HEK293 (cell line): Measurements from ENCODE around the gene MRPS9.

Experiments used
- CTCF ChIA-PET: fragments of 350-600 bp; formaldehyde crosslinking; extraction: SDS; loops from one replicate; lab custom pipeline; 2021; ENCODE audit warnings: antibody characterized with exemption; lab: Yijun Ruan, JAX
- POLR2A ChIA-PET: fragments of 300-600 bp; formaldehyde crosslinking; extraction: SDS; loops from one replicate; lab custom pipeline; 2020; ENCODE audit warnings: antibody characterized with exemption, inconsistent platforms; lab: Yijun Ruan, JAX
- H3K27ac ChIP-seq: fragments of 200-500 bp; sonication (Bioruptor generic); 2 replicates; pipeline ENCODE4 v1.5.1; 2014; ENCODE audit warnings: low read depth, low read length, control low read depth, inconsistent platforms; ENCODE audit errors: extremely low read depth
- H3K36me3 ChIP-seq, 2 experiments: fragments of 200-500 bp in 1 of 2; sonication (Bioruptor generic) in 1 of 2; 1 replicate in 1 of 2; 2 replicates in 1 of 2; pipeline ENCODE4 v1.5.1; 2014 to 2017; ENCODE audit warnings: inconsistent platforms in 2 of 2, low read length in 2 of 2; ENCODE audit not compliant: control insufficient read depth in 2 of 2, insufficient read depth in 1 of 2
- H3K4me1 ChIP-seq: fragments of 200-500 bp; sonication (Bioruptor generic); 2 replicates; pipeline ENCODE4 v1.5.1; 2014; ENCODE audit warnings: mild to moderate bottlenecking, low read length, inconsistent platforms; ENCODE audit not compliant: control insufficient read depth, insufficient read depth
- H3K4me3 ChIP-seq: 2 replicates; pipeline ENCODE4 v1.5.1; 2011; ENCODE audit warnings: low read depth, mild to moderate bottlenecking, control low read depth, low read length, moderate library complexity
- H3K9me3 ChIP-seq: fragments of 200-500 bp; sonication (Bioruptor generic); 2 replicates; pipeline ENCODE4 v1.5.1; 2014; ENCODE audit warnings: low read depth, low read length, inconsistent platforms; ENCODE audit not compliant: control insufficient read depth, insufficient read depth
- ATF2 ChIP-seq: fragments of 450-650 bp; formaldehyde crosslinking; IDR thresholded peaks from 2 replicates; pipeline ENCODE4 v1.5.1; 2016; ENCODE audit warnings: missing biosample characterization, missing genetic modification characterization, low read depth
- EGR2 ChIP-seq: fragments of 450-650 bp; formaldehyde crosslinking; IDR thresholded peaks from 2 replicates; pipeline ENCODE4 v1.5.1; 2016; ENCODE audit warnings: low read depth, missing biosample characterization, missing genetic modification characterization
- HOXD13 ChIP-seq: sonication (generic); formaldehyde crosslinking; IDR thresholded peaks from 2 replicates; pipeline ENCODE4 v1.8.0; 2022; ENCODE audit warnings: missing genetic modification reagents, borderline replicate concordance
- IKZF3 ChIP-seq: fragments of 450-650 bp; IDR thresholded peaks from 2 replicates; pipeline ENCODE4 v1.5.0; 2018; ENCODE audit warnings: missing biosample characterization, mild to moderate bottlenecking, missing genetic modification characterization, moderate library complexity
- MEIS1 ChIP-seq: sonication (generic); formaldehyde crosslinking; IDR thresholded peaks from 2 replicates; pipeline ENCODE4 v1.8.1; 2022; ENCODE audit warnings: missing genetic modification reagents, mild to moderate bottlenecking, borderline replicate concordance
- PRDM4 ChIP-seq: fragments of 450-650 bp; formaldehyde crosslinking; IDR thresholded peaks from 2 replicates; pipeline ENCODE4 v1.5.1; 2017; ENCODE audit warnings: missing biosample characterization, missing genetic modification characterization
- PRDM6 ChIP-seq: fragments of 450-650 bp; formaldehyde crosslinking; IDR thresholded peaks from 2 replicates; pipeline ENCODE4 v1.5.1; 2017; ENCODE audit warnings: missing biosample characterization, missing genetic modification characterization
- REPIN1 ChIP-seq: fragments of 450-650 bp; formaldehyde crosslinking; IDR thresholded peaks from 2 replicates; pipeline ENCODE4 v1.5.1; 2017; ENCODE audit warnings: missing biosample characterization, missing genetic modification characterization, low read depth
- YY1 ChIP-seq: fragments of 450-650 bp; formaldehyde crosslinking; IDR thresholded peaks from 2 replicates; pipeline ENCODE4 v1.5.1; 2018; ENCODE audit warnings: missing biosample characterization, missing genetic modification characterization
- ZBTB48 ChIP-seq: fragments of 450-650 bp; formaldehyde crosslinking; IDR thresholded peaks from 2 replicates; pipeline ENCODE4 v1.5.1; 2016; ENCODE audit warnings: missing biosample characterization, missing genetic modification characterization
- ZBTB7A ChIP-seq: fragments of 450-650 bp; formaldehyde crosslinking; IDR thresholded peaks from 2 replicates; pipeline ENCODE4 v1.5.1; 2016; ENCODE audit warnings: low read depth, missing biosample characterization, missing genetic modification characterization
- ZNF10 ChIP-seq: fragments of 450-650 bp; formaldehyde crosslinking; IDR thresholded peaks from 2 replicates; pipeline ENCODE4 v1.5.1; 2017; ENCODE audit warnings: missing biosample characterization, missing genetic modification characterization
- ZNF112 ChIP-seq: fragments of 450-650 bp; formaldehyde crosslinking; IDR thresholded peaks from 2 replicates; pipeline ENCODE4 v1.5.0; 2017; ENCODE audit warnings: missing biosample characterization, missing genetic modification characterization
- ZNF121 ChIP-seq: fragments of 450-650 bp; formaldehyde crosslinking; IDR thresholded peaks from 2 replicates; pipeline ENCODE4 v1.5.1; 2016; ENCODE audit warnings: missing biosample characterization, missing genetic modification characterization
- ZNF132 ChIP-seq: fragments of 450-650 bp; formaldehyde crosslinking; IDR thresholded peaks from 2 replicates; pipeline ENCODE4 v1.5.1; 2017; ENCODE audit warnings: missing biosample characterization, missing genetic modification characterization, borderline replicate concordance
- ZNF174 ChIP-seq: fragments of 450-650 bp; formaldehyde crosslinking; IDR thresholded peaks from 2 replicates; pipeline ENCODE4 v1.5.0; 2017; ENCODE audit warnings: missing biosample characterization, mild to moderate bottlenecking, missing genetic modification characterization
- ZNF175 ChIP-seq: fragments of 450-650 bp; formaldehyde crosslinking; IDR thresholded peaks from 2 replicates; pipeline ENCODE4 v1.5.1; 2016; ENCODE audit warnings: missing biosample characterization, missing genetic modification characterization
- ZNF26 ChIP-seq: fragments of 450-650 bp; formaldehyde crosslinking; IDR thresholded peaks from 2 replicates; pipeline ENCODE4 v1.5.1; 2016; ENCODE audit warnings: missing biosample characterization, missing genetic modification characterization
- ZNF274 ChIP-seq, 2 experiments: fragments of 200-500 bp in 1 of 2; fragments of 450-650 bp in 1 of 2; sonication (Bioruptor generic) in 1 of 2; formaldehyde crosslinking in 1 of 2; IDR thresholded peaks; 2 replicates each; pipeline versions ENCODE4 v1.5.1 to v1.6.1; 2014 to 2016; ENCODE audit warnings: borderline replicate concordance in 1 of 2, inconsistent platforms in 1 of 2, low read length in 1 of 2, missing biosample characterization in 1 of 2, missing genetic modification characterization in 1 of 2
- ZNF280D ChIP-seq: fragments of 450-650 bp; formaldehyde crosslinking; IDR thresholded peaks from 2 replicates; pipeline ENCODE4 v1.5.1; 2016; ENCODE audit warnings: missing biosample characterization, missing genetic modification characterization
- ZNF37A ChIP-seq: fragments of 450-650 bp; IDR thresholded peaks from 2 replicates; pipeline ENCODE4 v1.5.1; 2018; ENCODE audit warnings: missing biosample characterization, missing genetic modification characterization
- ZNF426 ChIP-seq: fragments of 450-650 bp; formaldehyde crosslinking; IDR thresholded peaks from 2 replicates; pipeline ENCODE4 v1.5.1; 2017; ENCODE audit warnings: missing biosample characterization, missing genetic modification characterization, mild to moderate bottlenecking, inconsistent platforms, moderate library complexity
- ZNF488 ChIP-seq: fragments of 450-650 bp; formaldehyde crosslinking; IDR thresholded peaks from 2 replicates; pipeline ENCODE4 v1.5.1; 2016; ENCODE audit warnings: missing biosample characterization, missing genetic modification characterization
- ZNF544 ChIP-seq: fragments of 450-650 bp; formaldehyde crosslinking; IDR thresholded peaks from 2 replicates; pipeline ENCODE4 v1.5.0; 2017; ENCODE audit warnings: missing biosample characterization, missing genetic modification characterization
- ZNF645 ChIP-seq: fragments of 450-650 bp; formaldehyde crosslinking; IDR thresholded peaks from 2 replicates; pipeline ENCODE4; 2016; ENCODE audit warnings: missing biosample characterization, missing genetic modification characterization

Gene MRPS9

GRCh38 chr2:105140240-105140568 lies 102.3 kb downstream of the MRPS9 start (continued):
- no peak for TF ChIP-seq ZNF544 (tag by site-specific recombination)
- TF ChIP-seq ZNF274 (IDR thresholded peaks at IDR 0.05; ENCODE audit: low read length) = no peak
- no peak for TF ChIP-seq ZNF274 (tag by site-specific recombination; IDR thresholded peaks at IDR 0.05; ENCODE audit: borderline replicate concordance)
- no peak for TF ChIP-seq YY1 (tag by site-specific recombination)
- no peak for TF ChIP-seq ZNF645 (tag by site-specific recombination)
- TF ChIP-seq PRDM4 (tag by site-specific recombination) = no peak
- TF ChIP-seq REPIN1 (tag by site-specific recombination) = no peak
- TF ChIP-seq ZNF132 = no peak
- no peak for TF ChIP-seq ZNF10 (tag by site-specific recombination)
- peak; percentile 50; the same call in 1 of the 2 replicates for TF ChIP-seq IKZF3 (tag by site-specific recombination)
- TF ChIP-seq ZNF488 (tag by site-specific recombination) = peak; percentile 81; the same call in 1 of the 2 replicates
- peak; percentile 85; the same call in 1 of the 2 replicates for TF ChIP-seq HOXD13 (CRISPR knock-in tag)
- peak; percentile 30; the same call in 1 of the 2 replicates for TF ChIP-seq MEIS1 (CRISPR knock-in tag)
- no peak for TF ChIP-seq ZNF175 (tag by site-specific recombination)
- TF ChIP-seq ZNF112 = no peak
- TF ChIP-seq PRDM6 (tag by site-specific recombination) = peak; percentile 55
- TF ChIP-seq ZBTB7A (tag by site-specific recombination) = no peak
- no peak for TF ChIP-seq ZNF426

GRCh38 chr2:105141099-105141614 lies 103.3 kb downstream of the MRPS9 start:
- Histone ChIP-seq H3K9me3 (no peaks in the 10 kb centered on the region), H3K4me1 (peaks cover 4% of the 10 kb centered on the region), H3K4me3 (no peak overlapping the region), H3K36me3 (no peaks in the 10 kb centered on the region), H3K27ac (no peak overlapping the region)
- ChIA-PET CTCF (no interaction called here), POLR2A (no interaction called here)
- no peak for TF ChIP-seq ZNF280D (tag by site-specific recombination)
- TF ChIP-seq ZNF121 = no peak
- TF ChIP-seq ZNF544 (tag by site-specific recombination) = no peak
- no peak for TF ChIP-seq ZNF174 (tag by site-specific recombination)
- no peak for TF ChIP-seq ZBTB48 (tag by site-specific recombination)
- TF ChIP-seq EGR2 (tag by site-specific recombination) = no peak
- no peak for TF ChIP-seq ATF2 (tag by site-specific recombination)
- no peak for TF ChIP-seq ZNF26
- no peak for TF ChIP-seq ZNF37A (tag by site-specific recombination)
